Thoracic aorta (tissue), 2 donors: Measurements from ENCODE around the gene CARHSP1. TPM values are rescaled to one million over a fixed set of nuclear protein-coding genes. Genes with fewer than 3 reads are reported as not detected.

Experiments
- ATAC-seq: fragments of 150-250 bp; one replicate; pipeline ENCODE4 v1.8.0; 2017; ENCODE audit warnings: low read depth; ENCODE audit not compliant: insufficient number of reproducible peaks, low FRiP score
- DNase-seq: peaks from one replicate; pipeline ENCODE4 v3.0.0-alpha.2; 2020; ENCODE audit warnings: low spot score
- H3K27ac ChIP-seq, 2 donors: fragments of 200-600 bp; sonication (generic); 1 replicate in 1 of 2; 2 replicates in 1 of 2; pipeline ENCODE4 v1.5.1; 2016; ENCODE audit warnings: mild to moderate bottlenecking in 2 of 2, moderate library complexity in 2 of 2
- H3K27me3 ChIP-seq: fragments of 200-600 bp; sonication (generic); replicated peaks from 2 replicates; pipeline ENCODE4 v1.6.0; 2016; ENCODE audit warnings: mild to moderate bottlenecking; ENCODE audit not compliant: insufficient read depth
- H3K36me3 ChIP-seq: fragments of 200-600 bp; sonication (generic); one replicate; pipeline ENCODE4 v1.5.1; 2016
- H3K4me1 ChIP-seq, 2 donors: fragments of 200-600 bp; sonication (generic); 1 replicate in 1 of 2; 2 replicates in 1 of 2; pipeline versions ENCODE4 v1.5.1 to v1.6.0; 2016; ENCODE audit warnings: low read depth in 2 of 2, mild to moderate bottlenecking in 1 of 2; ENCODE audit not compliant: control insufficient read depth in 1 of 2
- H3K4me3 ChIP-seq: fragments of 200-600 bp; sonication (generic); 2 replicates; pipeline ENCODE4 v1.5.1; 2016; ENCODE audit warnings: mild to moderate bottlenecking
- H3K9me3 ChIP-seq: fragments of 200-600 bp; sonication (generic); 2 replicates; pipeline ENCODE4 v1.5.1; 2016
- total RNA-seq, 2 donors: library from RNA; depleted of rRNA; stranded (reverse); fragments of >200 nt; gene quantifications; one replicate each; pipeline versions ENCODE4 v1.1.0 to v1.2.3, GENCODE V29; 2016
- TF ChIP-seq, protein P1 (sequence below): fragments of 200-600 bp; sonication (generic); IDR thresholded peaks from one replicate; pipeline ENCODE4 v1.5.1; 2019; ENCODE audit warnings: antibody characterized with exemption

Gene CARHSP1
- total RNA-seq, 2 donors from 2014 or later, result 62.7 to 100 TPM

DNA sequence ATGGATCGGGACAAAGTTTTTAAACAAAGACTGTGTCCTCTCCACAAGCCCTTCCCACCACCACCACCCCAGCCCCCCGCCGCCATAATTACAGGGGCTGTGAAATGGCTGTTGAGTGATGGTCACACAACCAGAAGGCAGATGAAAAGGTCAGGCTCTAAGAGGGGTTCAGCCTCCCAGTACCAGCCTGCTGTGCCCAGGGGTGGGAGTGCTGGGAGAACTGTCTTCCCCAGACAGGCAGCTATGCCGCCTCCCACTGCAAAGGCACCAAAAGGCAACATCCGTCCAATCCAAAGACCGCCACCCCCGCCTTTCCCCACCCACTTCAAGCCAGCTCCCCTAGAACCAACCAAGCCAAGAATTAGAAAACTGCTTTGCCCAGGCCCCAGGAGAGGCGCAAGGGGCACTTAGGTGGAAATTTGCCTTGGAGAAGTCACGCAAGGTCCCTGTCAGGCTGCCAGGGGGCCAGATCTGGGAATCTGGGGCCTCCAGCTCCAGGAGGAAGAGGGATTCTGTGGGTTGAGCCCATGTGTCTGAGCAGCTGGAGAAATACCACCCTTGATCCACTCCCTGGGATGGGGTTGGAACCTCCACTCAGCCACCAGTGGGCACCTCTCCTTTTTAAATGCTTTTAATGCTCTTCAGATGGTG is 14.4 kb downstream of the CARHSP1 start:
- TF ChIP-seq, protein P1, sequence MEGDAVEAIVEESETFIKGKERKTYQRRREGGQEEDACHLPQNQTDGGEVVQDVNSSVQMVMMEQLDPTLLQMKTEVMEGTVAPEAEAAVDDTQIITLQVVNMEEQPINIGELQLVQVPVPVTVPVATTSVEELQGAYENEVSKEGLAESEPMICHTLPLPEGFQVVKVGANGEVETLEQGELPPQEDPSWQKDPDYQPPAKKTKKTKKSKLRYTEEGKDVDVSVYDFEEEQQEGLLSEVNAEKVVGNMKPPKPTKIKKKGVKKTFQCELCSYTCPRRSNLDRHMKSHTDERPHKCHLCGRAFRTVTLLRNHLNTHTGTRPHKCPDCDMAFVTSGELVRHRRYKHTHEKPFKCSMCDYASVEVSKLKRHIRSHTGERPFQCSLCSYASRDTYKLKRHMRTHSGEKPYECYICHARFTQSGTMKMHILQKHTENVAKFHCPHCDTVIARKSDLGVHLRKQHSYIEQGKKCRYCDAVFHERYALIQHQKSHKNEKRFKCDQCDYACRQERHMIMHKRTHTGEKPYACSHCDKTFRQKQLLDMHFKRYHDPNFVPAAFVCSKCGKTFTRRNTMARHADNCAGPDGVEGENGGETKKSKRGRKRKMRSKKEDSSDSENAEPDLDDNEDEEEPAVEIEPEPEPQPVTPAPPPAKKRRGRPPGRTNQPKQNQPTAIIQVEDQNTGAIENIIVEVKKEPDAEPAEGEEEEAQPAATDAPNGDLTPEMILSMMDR, result no peak
- H3K9me3 ChIP-seq, result no peaks in the 10 kb centered on the region
- no peak overlapping the region for H3K27ac ChIP-seq
- H3K36me3 ChIP-seq, result peaks cover 46% of the 10 kb centered on the region
- peaks cover 0 to 7% of the 10 kb centered on the region in 2 donors for H3K4me1 ChIP-seq
- ATAC-seq (no peak), DNase-seq (no peak)
- H3K27me3 ChIP-seq, result no peaks in the 10 kb centered on the region
- no peak overlapping the region for H3K4me3 ChIP-seq

DNA sequence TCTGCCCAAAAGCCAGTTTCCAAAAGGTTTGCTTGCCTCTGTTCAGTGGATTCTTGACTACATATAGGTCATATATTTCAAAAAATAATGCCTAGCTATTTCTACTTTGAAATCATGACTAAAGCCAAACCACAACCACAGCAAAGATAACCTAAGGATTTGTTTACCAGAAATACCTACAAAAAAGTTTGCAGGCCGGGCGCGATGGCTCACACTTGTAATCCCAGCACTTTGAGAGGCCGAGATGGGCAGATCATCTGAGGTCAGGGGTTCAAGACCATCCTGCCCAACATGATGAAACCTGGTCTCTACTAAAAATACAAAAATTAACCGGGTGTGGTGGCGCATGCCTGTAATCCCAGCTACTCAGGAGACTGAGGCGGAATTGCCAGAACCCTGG is 15.2 kb downstream of the CARHSP1 start:
- H3K4me1 ChIP-seq, result peaks cover 0 to 7% of the 10 kb centered on the region in 2 donors
- H3K36me3 ChIP-seq, result peaks cover 45% of the 10 kb centered on the region
- no peak for DNase-seq
- TF ChIP-seq, protein P1, result no peak
- no peaks in the 10 kb centered on the region for H3K27me3 ChIP-seq
- H3K4me3 ChIP-seq, result no peak overlapping the region
- no peak overlapping the region for H3K27ac ChIP-seq
- no peak for ATAC-seq
- H3K9me3 ChIP-seq, result no peaks in the 10 kb centered on the region

DNA sequence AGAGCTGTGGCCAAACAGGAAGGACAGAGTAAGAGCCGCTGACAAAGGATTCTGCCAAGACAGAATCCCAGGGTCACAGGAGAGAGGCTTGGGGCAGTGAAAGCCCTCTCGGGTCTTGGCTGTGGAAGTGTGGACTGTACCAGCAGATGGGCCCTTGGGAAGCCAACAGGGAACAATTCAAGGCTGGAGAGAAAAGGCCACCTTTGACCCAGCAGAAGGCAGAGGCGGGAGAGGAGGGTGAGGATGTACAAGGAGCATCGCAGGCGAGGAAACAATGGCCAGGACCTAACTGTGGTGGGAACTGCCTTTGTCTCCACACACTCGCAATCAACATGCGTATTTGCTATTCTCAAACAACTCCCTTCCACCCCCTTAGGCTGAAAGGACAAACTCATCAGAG is 15.7 kb downstream of the CARHSP1 start:
- TF ChIP-seq, protein P1, result no peak
- ATAC-seq (no peak), DNase-seq (no peak)
- Histone ChIP-seq H3K9me3 (no peaks in the 10 kb centered on the region), H3K36me3 (peaks cover 43% of the 10 kb centered on the region), H3K27ac (no peak overlapping the region), H3K4me1 (peaks cover 0 to 7% of the 10 kb centered on the region in 2 donors), H3K4me3 (no peak overlapping the region), H3K27me3 (no peaks in the 10 kb centered on the region)

DNA sequence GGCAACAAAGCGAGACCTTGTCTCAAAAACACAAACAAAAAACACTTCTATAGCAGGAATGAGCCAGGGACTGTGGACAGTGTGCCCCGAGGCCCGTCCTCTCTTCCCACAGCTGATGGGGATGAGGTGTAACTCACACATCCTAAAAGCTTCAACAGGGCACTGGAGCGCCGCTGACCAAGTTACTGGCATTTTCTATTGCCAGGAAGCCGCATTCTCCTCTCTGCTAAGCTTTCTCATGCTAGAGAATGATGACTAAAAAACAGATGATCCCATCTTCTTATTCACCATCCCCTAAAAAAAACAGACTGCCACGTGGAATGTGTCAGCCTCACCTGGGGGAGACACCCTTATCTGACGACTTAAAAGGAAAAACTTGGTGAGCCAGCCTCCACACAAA is 16.3 kb downstream of the CARHSP1 start:
- TF ChIP-seq, protein P1, result no peak
- Histone ChIP-seq H3K4me1 (peaks cover 0 to 7% of the 10 kb centered on the region in 2 donors), H3K27me3 (no peaks in the 10 kb centered on the region), H3K4me3 (no peak overlapping the region), H3K27ac (no peak overlapping the region), H3K36me3 (peaks cover 40% of the 10 kb centered on the region), H3K9me3 (no peaks in the 10 kb centered on the region)
- DNase-seq, result no peak
- ATAC-seq, result no peak

DNA sequence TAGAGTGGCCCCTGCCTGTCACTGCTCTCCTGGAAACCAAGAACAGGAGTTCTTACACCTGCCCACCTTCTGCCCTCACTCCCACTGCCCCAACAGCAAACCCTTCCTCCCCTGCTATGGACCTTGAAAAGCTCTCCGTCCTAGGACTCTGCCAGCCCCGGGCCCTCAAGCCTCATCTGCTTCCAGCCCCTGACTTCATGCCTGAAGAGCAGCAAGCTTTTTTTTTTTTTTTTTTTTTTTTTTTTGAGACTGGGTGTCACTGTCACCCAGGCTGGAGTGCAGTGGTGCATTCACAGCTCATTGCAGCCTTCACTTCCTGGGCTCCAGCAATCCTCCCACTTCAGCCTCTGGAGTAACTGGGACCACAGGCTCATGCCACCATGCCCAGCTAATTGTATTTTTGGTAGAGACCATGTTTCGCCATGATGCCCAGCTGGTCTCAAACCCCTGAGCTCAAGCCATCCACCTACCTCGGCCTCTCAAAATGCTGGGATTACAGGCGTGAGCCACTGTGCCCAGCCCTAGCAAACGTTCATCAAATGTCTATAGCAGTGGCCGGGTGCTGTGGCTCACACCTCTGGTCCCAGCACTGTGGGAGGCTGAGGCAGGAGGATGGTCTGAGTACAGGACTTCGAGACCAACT is 16.9 kb downstream of the CARHSP1 start:
- ATAC-seq, result no peak
- Histone ChIP-seq H3K36me3 (peaks cover 44% of the 10 kb centered on the region), H3K27ac (no peak overlapping the region), H3K27me3 (no peaks in the 10 kb centered on the region), H3K4me1 (peaks cover 0 to 7% of the 10 kb centered on the region in 2 donors), H3K9me3 (no peaks in the 10 kb centered on the region), H3K4me3 (no peak overlapping the region)
- TF ChIP-seq, protein P1, result no peak
- no peak for DNase-seq
